Neural progenitor cell (in vitro differentiated cells): ENCODE data around the gene FARS2.

ENCODE experiments used
- EZH2 ChIP-seq: fragments of 200-600 bp; sonication (generic); IDR thresholded peaks from 2 replicates; pipeline ENCODE4 v1.6.1; 2017; ENCODE audit warnings: antibody characterized with exemption, mild to moderate bottlenecking, moderate library complexity
- EZH2phosphoT487 ChIP-seq: fragments of 200-600 bp; sonication (generic); IDR thresholded peaks from 2 replicates; pipeline ENCODE4 v1.6.1; 2017; ENCODE audit warnings: antibody characterized with exemption
- TF ChIP-seq, protein P1 (sequence below): fragments of 200-600 bp; sonication (generic); IDR thresholded peaks from 2 replicates; pipeline ENCODE4 v1.5.1; 2017; ENCODE audit warnings: antibody characterized with exemption, mild to moderate bottlenecking

DNA sequence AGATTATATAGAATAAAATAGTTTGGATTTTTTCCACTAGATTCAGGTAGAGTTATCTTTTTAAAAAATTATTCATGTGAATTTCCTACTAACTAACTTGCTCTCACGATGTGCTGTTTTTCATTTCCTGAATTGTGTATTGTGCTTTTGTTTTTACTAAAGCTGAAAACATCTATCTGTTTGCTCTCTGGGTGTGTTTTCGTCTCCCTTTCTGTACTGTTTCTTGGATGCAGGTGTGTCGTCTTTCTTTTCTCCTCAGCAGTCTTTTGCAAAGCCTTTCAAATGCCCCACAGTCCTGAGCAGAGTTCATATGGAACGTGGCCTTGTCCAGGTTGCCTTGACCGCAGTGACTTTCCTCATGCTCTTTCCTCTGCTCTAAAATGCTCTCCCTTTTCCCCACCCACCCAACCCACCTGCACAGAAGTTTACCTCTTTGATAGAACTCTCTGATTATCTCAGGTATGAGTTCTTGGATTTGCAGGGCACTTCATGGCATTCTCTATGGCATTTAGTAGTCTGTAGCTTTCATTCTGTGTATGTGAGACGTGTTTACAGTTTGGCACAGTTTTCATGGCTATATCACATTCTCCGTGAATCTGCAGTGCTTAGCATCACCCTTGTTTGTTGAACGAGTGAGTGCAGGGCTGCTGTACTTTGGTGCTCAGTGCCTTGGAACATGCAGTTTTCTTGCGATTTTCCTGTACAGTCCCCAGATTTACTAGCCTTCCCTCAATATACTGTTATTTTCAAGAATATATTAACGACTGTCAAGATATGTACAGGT lies 77.1 kb downstream of the FARS2 start:
- TF ChIP-seq, protein P1, sequence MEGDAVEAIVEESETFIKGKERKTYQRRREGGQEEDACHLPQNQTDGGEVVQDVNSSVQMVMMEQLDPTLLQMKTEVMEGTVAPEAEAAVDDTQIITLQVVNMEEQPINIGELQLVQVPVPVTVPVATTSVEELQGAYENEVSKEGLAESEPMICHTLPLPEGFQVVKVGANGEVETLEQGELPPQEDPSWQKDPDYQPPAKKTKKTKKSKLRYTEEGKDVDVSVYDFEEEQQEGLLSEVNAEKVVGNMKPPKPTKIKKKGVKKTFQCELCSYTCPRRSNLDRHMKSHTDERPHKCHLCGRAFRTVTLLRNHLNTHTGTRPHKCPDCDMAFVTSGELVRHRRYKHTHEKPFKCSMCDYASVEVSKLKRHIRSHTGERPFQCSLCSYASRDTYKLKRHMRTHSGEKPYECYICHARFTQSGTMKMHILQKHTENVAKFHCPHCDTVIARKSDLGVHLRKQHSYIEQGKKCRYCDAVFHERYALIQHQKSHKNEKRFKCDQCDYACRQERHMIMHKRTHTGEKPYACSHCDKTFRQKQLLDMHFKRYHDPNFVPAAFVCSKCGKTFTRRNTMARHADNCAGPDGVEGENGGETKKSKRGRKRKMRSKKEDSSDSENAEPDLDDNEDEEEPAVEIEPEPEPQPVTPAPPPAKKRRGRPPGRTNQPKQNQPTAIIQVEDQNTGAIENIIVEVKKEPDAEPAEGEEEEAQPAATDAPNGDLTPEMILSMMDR = no peak
- TF ChIP-seq EZH2 (no peak), EZH2phosphoT487 (no peak)
